OCI-LY7 (cell line): ENCODE data around the gene FCRL6.

Experiments
- EZH2phosphoT487 ChIP-seq: fragments of 200-600 bp; sonication (generic); IDR thresholded peaks from 2 replicates; pipeline ENCODE4 v1.6.1; 2018; ENCODE audit warnings: low read depth, borderline replicate concordance, mild to moderate bottlenecking, mixed run types, antibody characterized with exemption, low read length, moderate library complexity, mixed read lengths
- TF ChIP-seq, protein P1 (sequence below): fragments of 200-600 bp; sonication (generic); conservative IDR thresholded peaks from 2 replicates; pipeline ENCODE4 v1.5.1; 2014; ENCODE audit warnings: mild to moderate bottlenecking, antibody characterized with exemption, low read length, moderate library complexity, mixed read lengths

DNA sequence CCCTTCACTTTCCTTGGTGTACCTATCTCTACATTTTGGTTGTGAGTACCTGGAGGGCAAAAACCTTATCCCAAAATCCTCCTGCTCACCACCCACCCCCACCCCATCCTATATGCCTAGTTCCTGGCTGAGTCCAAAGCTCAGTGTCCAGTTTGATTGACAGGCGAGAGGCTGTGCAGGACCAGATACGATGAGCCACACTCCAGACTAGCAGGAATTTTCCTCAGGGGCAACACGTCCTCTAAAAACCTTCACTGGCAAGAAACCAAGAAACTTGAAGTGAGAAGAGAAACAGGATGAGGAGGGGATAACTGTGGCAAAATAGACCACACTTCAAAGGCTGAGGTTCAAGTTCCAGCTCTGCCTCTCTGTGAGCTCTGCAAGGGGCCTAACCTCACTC lies 23.4 kb downstream of the FCRL6 start:
- TF ChIP-seq, protein P1, sequence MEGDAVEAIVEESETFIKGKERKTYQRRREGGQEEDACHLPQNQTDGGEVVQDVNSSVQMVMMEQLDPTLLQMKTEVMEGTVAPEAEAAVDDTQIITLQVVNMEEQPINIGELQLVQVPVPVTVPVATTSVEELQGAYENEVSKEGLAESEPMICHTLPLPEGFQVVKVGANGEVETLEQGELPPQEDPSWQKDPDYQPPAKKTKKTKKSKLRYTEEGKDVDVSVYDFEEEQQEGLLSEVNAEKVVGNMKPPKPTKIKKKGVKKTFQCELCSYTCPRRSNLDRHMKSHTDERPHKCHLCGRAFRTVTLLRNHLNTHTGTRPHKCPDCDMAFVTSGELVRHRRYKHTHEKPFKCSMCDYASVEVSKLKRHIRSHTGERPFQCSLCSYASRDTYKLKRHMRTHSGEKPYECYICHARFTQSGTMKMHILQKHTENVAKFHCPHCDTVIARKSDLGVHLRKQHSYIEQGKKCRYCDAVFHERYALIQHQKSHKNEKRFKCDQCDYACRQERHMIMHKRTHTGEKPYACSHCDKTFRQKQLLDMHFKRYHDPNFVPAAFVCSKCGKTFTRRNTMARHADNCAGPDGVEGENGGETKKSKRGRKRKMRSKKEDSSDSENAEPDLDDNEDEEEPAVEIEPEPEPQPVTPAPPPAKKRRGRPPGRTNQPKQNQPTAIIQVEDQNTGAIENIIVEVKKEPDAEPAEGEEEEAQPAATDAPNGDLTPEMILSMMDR, result no peak
- TF ChIP-seq EZH2phosphoT487, result no peak
